Psoas muscle (tissue), 8 donors: ENCODE measurements around the gene ESR1. TPM values are rescaled to one million over a fixed set of nuclear protein-coding genes. Genes with fewer than 3 reads are reported as not detected.
"Not testable (repeated sequence)": the region's sequence is repeated elsewhere in the genome, so short reads cannot be mapped to it uniquely, and the experiment has no call there.

ENCODE experiments used
- ATAC-seq, 4 donors: fragments of 200-7000 bp; cut with Tn5 transposase; one replicate each; pipeline ENCODE4 v1.9.1; 2020; ENCODE audit warnings: moderate library complexity in 3 of 4, mild to moderate bottlenecking in 2 of 4
- DNase-seq, 2 donors: peaks; one replicate each; pipeline ENCODE4 v3.0.0-alpha.2; 2020
- H3K27ac ChIP-seq: fragments of 200-600 bp; one replicate; pipeline ENCODE4 v1.8.0; 2022
- H3K27me3 ChIP-seq, 3 donors: fragments of 200-600 bp in 1 of 3; one replicate each; pipeline versions ENCODE4 v1.6.1 to v1.8.0; 2013 to 2022; ENCODE audit warnings: low read length in 2 of 3, mild to moderate bottlenecking in 2 of 3, moderate library complexity in 1 of 3; ENCODE audit not compliant: insufficient read depth in 3 of 3
- H3K36me3 ChIP-seq, 2 donors: fragments of 200-600 bp in 1 of 2; one replicate each; pipeline versions ENCODE4 v1.6.1 to v1.8.0; 2013 to 2022; ENCODE audit warnings: low read depth in 1 of 2, mild to moderate bottlenecking in 1 of 2, moderate library complexity in 1 of 2; ENCODE audit not compliant: insufficient read depth in 1 of 2
- H3K4me1 ChIP-seq: fragments of 200-600 bp; one replicate; pipeline ENCODE4 v1.8.0; 2022
- H3K4me3 ChIP-seq: fragments of 200-600 bp; one replicate; pipeline ENCODE4 v1.8.0; 2022; ENCODE audit warnings: mild to moderate bottlenecking
- H3K9me3 ChIP-seq: fragments of 200-600 bp; one replicate; pipeline ENCODE4 v1.8.0; 2022
- CTCF ChIP-seq: fragments of 200-600 bp; IDR thresholded peaks from one replicate; pipeline ENCODE4 v1.8.0; 2022; ENCODE audit warnings: antibody characterized with exemption
- WGBS, 3 donors: extraction: QIAGEN DNeasy Blood & Tissue Kit; methylation state at CpG; one replicate each; pipeline versions ENCODE4 v1.1.6 to v1.1.7; 2013; 5-methylcytosine and 5-hydroxymethylcytosine counted together
- intact Hi-C, 2 donors: fragments of 100-400 bp; cut with DNase I; formaldehyde crosslinking; loops; one replicate each; pipeline versions ENCODE4 v1.11.0 to v1.14.2; 2022
- polyA plus RNA-seq, 3 donors: library from polyadenylated mRNA; stranded (reverse); fragments of 200-250 nt; gene quantifications; one replicate each; pipeline ENCODE4 v1.2.3, GENCODE V29; 2013
- total RNA-seq, 4 donors: library from RNA; stranded (reverse); fragmentation: NEBNext Ultra II Directional in 2 of 4; extraction: Animal tissue kit (Norgen Biotek cat#: 25700) in 2 of 4; gene quantifications; one replicate each; pipeline versions ENCODE4 v1.2.1 to v1.2.4, GENCODE V29; 2021 to 2023
- donor health status: healthy with polysubstance abuse.
- donor health status: DM: no; HTN: no; CAD: no; lungs with moderate emphysema.
- donor health status: Bipolar disorder and iron deficiency.
- donor health status: healthy.
- donor health status: DM: yes; HTN: yes; CAD: no.
- donor health status: DM: no; HTN: no; CAD: no.
- donor health status: DM: no; HTN: no; CAD: no.
- donor health status: DM: yes; HTN: yes; CAD: no.

ESR1 gene
- total and polyA plus RNA-seq, 7 donors: 0.42 to 4.4 (median 1.5) TPM

- H3K27ac ChIP-seq: no peak overlapping the region
- intact Hi-C loops: no loop called here
- no peaks in the 10 kb centered on the region for H3K36me3 ChIP-seq
- DNase-seq (no peak), ATAC-seq (no peak)
- no peak overlapping the region for H3K4me3 ChIP-seq
- no peak for TF ChIP-seq CTCF
- WGBS, 3 donors: 88 to 93% (median 93%) methylated on average over 4 of the region's 4 CpGs
- H3K9me3 ChIP-seq: no peaks in the 10 kb centered on the region
- peaks cover 17% of the 10 kb centered on the region for H3K4me1 ChIP-seq
- no peaks in the 10 kb centered on the region for H3K27me3 ChIP-seq
Observed at GRCh38 chr6:151974061-151974617, 166.7 kb downstream of the ESR1 start.

- no peak for DNase-seq
- Histone ChIP-seq H3K27ac (peak overlapping the region; percentile 61), H3K4me3 (no peak overlapping the region), H3K27me3 (no peaks in the 10 kb centered on the region), H3K36me3 (no peaks in the 10 kb centered on the region), H3K4me1 (peaks cover 17% of the 10 kb centered on the region), H3K9me3 (no peaks in the 10 kb centered on the region)
- peak; percentile 74 to 88 (median 78) for ATAC-seq
- intact Hi-C loops: no loop called here
- 32 to 39% (median 38%) methylated on average over 1 of the region's 1 CpG for WGBS, 3 donors
- TF ChIP-seq CTCF: no peak
Observed at GRCh38 chr6:151975795-151976194, 168.3 kb downstream of the ESR1 start.

- H3K36me3 ChIP-seq, ATAC-seq, DNase-seq, H3K4me3 ChIP-seq, intact Hi-C loops, H3K4me1 ChIP-seq, H3K27me3 ChIP-seq, H3K27ac ChIP-seq, H3K9me3 ChIP-seq: not testable (repeated sequence)
- WGBS, 3 donors: 65 to 74% (median 68%) methylated on average over 6 of the region's 6 CpGs
Observed at GRCh38 chr6:151988199-151988598, 180.7 kb downstream of the ESR1 start.

- intact Hi-C loops: no loop called here
- no peaks in the 10 kb centered on the region for H3K36me3 ChIP-seq
- ATAC-seq (no peak), DNase-seq (no peak)
- no peaks in the 10 kb centered on the region for H3K9me3 ChIP-seq
- H3K27ac ChIP-seq: no peak overlapping the region
- no peak for TF ChIP-seq CTCF
- H3K4me3 ChIP-seq: no peak overlapping the region
- H3K4me1 ChIP-seq: peaks cover 14% of the 10 kb centered on the region
- H3K27me3 ChIP-seq: no peaks in the 10 kb centered on the region
- 91 to 93% (median 92%) methylated on average over 5 of the region's 5 CpGs for WGBS, 3 donors
Observed at GRCh38 chr6:151992091-151992490, 184.6 kb downstream of the ESR1 start.

- Histone ChIP-seq H3K9me3 (no peaks in the 10 kb centered on the region), H3K36me3 (no peaks in the 10 kb centered on the region), H3K4me1 (peaks cover 14% of the 10 kb centered on the region), H3K27me3 (no peaks in the 10 kb centered on the region), H3K4me3 (no peak overlapping the region), H3K27ac (peak overlapping the region; percentile 43)
- intact Hi-C loops: no loop called here
- DNase-seq: peak in 1 of 2 donors; percentile 58
- TF ChIP-seq CTCF: no peak
- 41 to 53% (median 44%) methylated on average over 3 of the region's 3 CpGs for WGBS, 3 donors
- ATAC-seq: peak; percentile 59 to 96 (median 82)
Observed at GRCh38 chr6:151993364-151993763, 185.9 kb downstream of the ESR1 start.
